HFFc6 (cell line): ENCODE measurements around the gene JARID2. TPM values are rescaled to one million over a fixed set of nuclear protein-coding genes. Genes with fewer than 3 reads are reported as not detected.

Experiments used
- DNase-seq: peaks from one replicate; pipeline ENCODE4 v3.0.0-alpha.2; 2018
- H3K27ac Mint-ChIP-seq: 2 replicates; pipeline ENCODE4 v1.8.0; 2020; ENCODE audit warnings: mild to moderate bottlenecking, mixed read lengths
- H3K27me3 Mint-ChIP-seq: 2 replicates; pipeline ENCODE4 v1.8.0; 2021; ENCODE audit warnings: mild to moderate bottlenecking, moderate library complexity, mixed read lengths; ENCODE audit not compliant: insufficient read depth
- H3K36me3 Mint-ChIP-seq: 2 replicates; pipeline ENCODE4 v1.8.0; 2021; ENCODE audit warnings: low read depth, mixed read lengths
- H3K4me1 Mint-ChIP-seq: 2 replicates; pipeline ENCODE4 v1.8.0; 2020; ENCODE audit warnings: low read depth, mixed read lengths
- H3K4me3 Mint-ChIP-seq: 2 replicates; pipeline ENCODE4 v1.8.0; 2020; ENCODE audit warnings: mild to moderate bottlenecking, moderate library complexity, mixed read lengths
- H3K9me3 Mint-ChIP-seq: 2 replicates; pipeline ENCODE4 v1.8.0; 2020; ENCODE audit warnings: mild to moderate bottlenecking, mixed read lengths
- CTCF ChIP-seq: fragments of 200-600 bp; sonication (generic); IDR thresholded peaks from 2 replicates; pipeline ENCODE4 v1.5.0; 2021; ENCODE audit warnings: antibody characterized with exemption, mild to moderate bottlenecking
- total RNA-seq, 6 experiments: library from RNA; stranded (reverse); fragmentation: NEBNext Ultra II Directional; extraction: Animal tissue kit (Norgen Biotek cat#: 25700); gene quantifications; 2 replicates in 1 of 6; 3 replicates in 5 of 6; pipeline ENCODE4 v1.2.3, GENCODE V29; 2021

JARID2 gene
- total RNA-seq, 6 experiments from 2014 or later = 8.3 to 10.1 (median 9.5) TPM

GRCh38 chr6:15528870-15529269 is 283.0 kb downstream of the JARID2 start:
- Mint-ChIP-seq H3K36me3 (peaks cover 42% of the 10 kb centered on the region), H3K27me3 (peaks cover 2% of the 10 kb centered on the region), H3K27ac (no peak overlapping the region), H3K9me3 (no peaks in the 10 kb centered on the region), H3K4me3 (no peak overlapping the region), H3K4me1 (peaks cover 16% of the 10 kb centered on the region)
- no peak for TF ChIP-seq CTCF
- no peak for DNase-seq

- Mint-ChIP-seq H3K27ac (no peak overlapping the region), H3K27me3 (peaks cover 2% of the 10 kb centered on the region), H3K9me3 (no peaks in the 10 kb centered on the region), H3K4me1 (peaks cover 19% of the 10 kb centered on the region), H3K4me3 (no peak overlapping the region), H3K36me3 (peaks cover 30% of the 10 kb centered on the region)
- no peak for TF ChIP-seq CTCF
- DNase-seq = no peak
Observed at GRCh38 chr6:15530411-15530810, 284.5 kb downstream of the JARID2 start.

- TF ChIP-seq CTCF = no peak
- H3K27me3 Mint-ChIP-seq = peaks cover 3% of the 10 kb centered on the region
- DNase-seq = no peak
- H3K9me3 Mint-ChIP-seq = no peaks in the 10 kb centered on the region
- H3K36me3 Mint-ChIP-seq = peaks cover 20% of the 10 kb centered on the region
- H3K4me3 Mint-ChIP-seq = no peak overlapping the region
- H3K4me1 Mint-ChIP-seq = peaks cover 26% of the 10 kb centered on the region
- no peak overlapping the region for H3K27ac Mint-ChIP-seq
Observed at GRCh38 chr6:15531973-15532372, 286.1 kb downstream of the JARID2 start.

- Mint-ChIP-seq H3K27ac (no peak overlapping the region), H3K27me3 (peaks cover 4% of the 10 kb centered on the region), H3K4me3 (no peak overlapping the region), H3K4me1 (peaks cover 15% of the 10 kb centered on the region; the same call in 1 of the 2 replicates), H3K36me3 (peaks cover 20% of the 10 kb centered on the region), H3K9me3 (no peaks in the 10 kb centered on the region)
- no peak for TF ChIP-seq CTCF
- no peak for DNase-seq
Observed at GRCh38 chr6:15533379-15534026, 287.6 kb downstream of the JARID2 start.

GRCh38 chr6:15534974-15535373 is 289.1 kb downstream of the JARID2 start:
- no peak for DNase-seq
- Mint-ChIP-seq H3K27ac (no peak overlapping the region), H3K36me3 (peaks cover 17% of the 10 kb centered on the region), H3K27me3 (peaks cover 4% of the 10 kb centered on the region), H3K9me3 (no peaks in the 10 kb centered on the region), H3K4me3 (no peak overlapping the region), H3K4me1 (peaks cover 15% of the 10 kb centered on the region; the same call in 1 of the 2 replicates)
- TF ChIP-seq CTCF = no peak
